ENCODE data around the gene CEP97.
"Not testable (repeated sequence)": the region's sequence is repeated elsewhere in the genome, so short reads cannot be mapped to it uniquely, and the experiment has no call there.

Gene CEP97

DNA sequence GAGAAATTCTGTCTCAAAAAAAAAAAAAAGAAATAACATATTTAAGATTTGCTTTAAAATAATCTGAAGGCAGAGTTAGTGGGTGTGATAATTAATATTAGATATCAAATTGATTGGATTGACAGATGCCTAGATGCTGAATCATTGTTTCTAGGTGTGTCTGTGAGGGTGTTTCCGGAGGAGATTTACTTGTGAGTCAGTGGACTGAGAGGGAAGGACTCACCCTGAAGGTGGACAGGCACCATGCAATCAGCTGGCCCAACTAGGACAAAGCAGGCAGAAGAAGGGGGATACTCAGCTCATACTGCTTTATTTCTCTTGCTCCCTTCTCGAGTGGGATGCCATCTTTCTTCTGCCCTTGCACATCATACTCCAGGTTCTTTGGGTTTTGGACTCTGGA lies 21.2 kb upstream of the CEP97 start:
- no peak for DNase-seq (ENCODE audit: low read depth)

DNA sequence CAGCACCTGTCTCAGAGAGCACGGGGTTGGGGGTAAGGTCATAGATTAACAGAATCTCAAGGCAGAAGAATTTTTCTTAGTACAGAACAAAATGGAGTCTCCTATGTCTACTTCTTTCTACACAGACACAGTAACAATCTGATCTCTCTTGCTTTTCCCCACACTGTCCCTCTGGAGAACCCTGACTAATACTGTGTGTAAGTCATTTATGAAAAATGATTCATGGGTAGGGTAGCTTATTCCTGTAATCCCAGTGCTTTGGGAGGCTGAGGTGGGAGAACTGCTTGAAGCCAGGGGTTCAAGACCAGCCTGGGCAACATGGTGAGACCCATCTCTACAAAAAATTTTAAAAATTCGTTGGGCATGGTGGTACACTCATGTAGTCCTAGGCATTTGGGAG lies 19.8 kb upstream of the CEP97 start:
- not testable (repeated sequence) for DNase-seq (ENCODE audit: low read depth)

DNA sequence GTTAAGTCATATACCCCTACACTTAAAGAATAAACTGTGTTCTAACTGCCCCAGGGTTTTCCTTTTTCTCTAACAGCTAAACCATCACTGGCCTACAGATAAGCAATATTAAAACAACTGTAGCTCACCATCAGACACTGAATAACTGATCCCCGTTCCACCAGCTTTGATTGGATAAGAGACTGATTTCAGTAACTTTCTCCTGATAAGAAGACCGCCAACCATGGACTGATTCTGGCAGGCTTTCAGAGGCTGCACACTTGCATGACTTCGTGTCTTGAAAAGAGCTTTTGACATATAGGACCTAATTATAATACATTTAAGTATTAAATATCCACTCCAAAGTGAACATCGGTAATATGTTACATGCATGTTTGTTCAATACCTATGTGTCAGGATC lies 15.3 kb upstream of the CEP97 start:
- no peak for DNase-seq (ENCODE audit: low read depth)

DNA sequence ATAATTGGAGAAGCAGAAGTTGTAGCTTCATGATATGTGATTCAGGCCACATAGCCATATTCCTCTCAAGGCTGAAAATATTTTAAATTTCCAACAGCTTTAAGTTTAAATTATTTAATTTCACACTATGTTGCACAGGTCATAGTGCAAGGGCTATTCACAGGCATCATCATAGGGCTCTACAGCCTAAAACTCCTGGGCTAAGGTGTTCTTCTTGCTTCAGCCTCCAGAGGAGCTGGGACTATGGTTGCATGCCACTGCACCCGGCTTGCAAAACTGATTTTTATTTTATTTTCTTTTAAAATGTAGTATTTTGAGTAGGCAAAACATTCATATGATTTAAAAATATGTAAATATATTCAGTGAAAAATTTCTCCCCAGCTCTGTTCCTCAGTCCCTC lies 6.0 kb upstream of the CEP97 start:
- DNase-seq (ENCODE audit: low read depth), result no peak

DNA sequence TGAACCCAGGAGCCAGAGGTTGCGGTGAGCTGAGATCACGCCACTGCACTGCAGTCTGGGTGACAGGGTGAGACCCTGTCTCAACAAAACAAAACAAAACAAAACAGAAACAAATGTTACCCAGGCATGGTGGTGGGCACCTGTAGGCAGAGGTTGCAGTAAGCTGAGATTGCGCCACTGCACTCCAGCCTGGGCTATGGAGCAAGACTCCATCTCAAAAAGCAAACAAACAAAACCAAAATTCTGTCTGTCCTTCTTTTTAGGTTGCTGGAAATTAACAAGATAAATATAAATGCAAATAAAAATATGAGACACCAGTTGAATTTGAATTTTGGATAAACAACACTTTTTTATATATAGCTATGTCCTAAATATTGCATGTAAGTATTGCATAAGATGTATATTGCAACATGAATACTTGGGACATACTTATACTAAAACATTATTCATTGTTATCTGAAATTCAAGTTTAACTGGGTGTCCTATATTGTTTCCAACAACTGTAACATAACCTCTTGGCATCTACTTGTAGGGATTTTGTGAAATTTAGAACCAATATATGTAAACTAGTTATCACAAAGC lies 4.7 kb upstream of the CEP97 start:
- no peak for DNase-seq (ENCODE audit: low read depth)

DNA sequence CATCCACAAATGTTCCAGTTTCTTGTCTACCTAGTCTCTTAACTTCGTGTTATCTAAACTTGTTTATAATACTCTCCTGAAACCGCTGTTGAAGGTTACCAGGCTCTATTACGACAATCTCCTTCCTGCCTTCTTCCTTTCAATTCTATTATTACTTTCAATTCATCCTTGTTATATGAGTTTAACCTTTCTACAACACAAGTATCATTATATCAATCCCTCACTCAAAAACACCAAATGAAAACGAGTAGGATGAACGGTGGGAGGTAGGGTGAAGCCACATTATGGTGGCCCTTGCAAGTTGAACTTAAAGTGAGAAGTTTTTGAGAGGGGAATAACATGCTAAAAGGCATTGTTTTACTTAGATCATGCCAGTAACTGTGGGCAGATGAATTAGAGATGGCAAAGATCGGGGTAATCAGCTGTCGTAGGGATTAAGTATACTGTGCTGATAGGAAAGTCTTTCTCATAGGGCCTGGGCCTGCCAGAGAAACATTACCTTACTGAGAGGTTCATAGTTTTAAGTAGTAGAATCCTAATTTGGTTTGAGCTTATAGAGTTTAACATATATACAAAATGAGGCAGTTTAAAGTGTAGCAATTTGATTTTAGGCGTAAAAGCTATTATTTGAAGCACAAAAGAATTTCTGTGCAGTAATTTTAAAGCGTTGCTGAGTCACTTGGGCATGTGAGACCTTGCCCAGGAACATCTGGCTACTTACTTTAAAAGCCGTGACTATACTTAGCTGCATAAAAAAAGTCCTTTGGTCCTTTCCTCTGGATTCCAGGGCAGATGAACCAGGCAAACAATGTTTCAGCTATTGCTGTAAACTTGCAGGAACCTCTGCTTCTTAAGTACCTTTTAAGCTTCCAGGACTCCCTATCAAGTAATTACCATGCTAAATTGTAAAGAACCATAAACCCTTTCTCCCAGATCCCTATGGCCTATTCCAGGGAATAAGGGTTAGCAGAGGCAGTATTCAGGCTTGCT lies 3.3 kb upstream of the CEP97 start:
- DNase-seq (ENCODE audit: low read depth), result no peak

DNA sequence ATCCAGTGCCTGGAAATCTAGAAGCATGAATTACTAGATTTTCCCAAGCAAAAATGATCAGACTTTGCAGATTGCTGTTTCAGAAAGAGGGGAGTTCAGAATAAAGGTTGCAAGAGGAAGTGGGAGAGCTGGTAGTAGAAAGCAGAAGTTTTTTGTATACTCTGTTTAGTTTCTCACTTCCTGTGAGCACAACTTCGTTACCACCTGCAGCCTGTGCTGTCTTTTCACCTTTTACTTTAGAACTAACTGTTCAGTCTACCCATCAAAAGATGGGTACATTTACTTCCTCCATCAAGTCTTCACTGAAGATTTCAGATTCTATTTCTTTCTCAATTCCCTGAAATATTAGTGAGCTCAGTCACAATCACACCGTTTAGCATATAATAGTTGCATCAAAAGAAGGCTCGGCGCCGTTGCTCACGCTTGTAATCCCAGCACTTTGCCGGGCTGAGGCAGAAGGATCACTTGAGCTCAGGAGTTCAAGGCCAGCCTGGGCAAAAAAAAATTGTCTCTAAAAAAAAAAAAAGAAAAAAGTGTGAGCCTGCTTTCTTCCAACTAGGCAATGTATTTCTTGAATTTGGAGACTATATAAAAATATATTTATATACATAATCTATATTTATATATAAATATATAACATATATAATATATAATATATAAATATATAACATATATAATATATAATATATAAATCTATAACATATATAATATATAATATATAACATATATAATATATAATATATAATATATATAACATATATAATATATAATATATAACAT lies 1.8 kb upstream of the CEP97 start:
- no peak for DNase-seq (ENCODE audit: low read depth)

DNA sequence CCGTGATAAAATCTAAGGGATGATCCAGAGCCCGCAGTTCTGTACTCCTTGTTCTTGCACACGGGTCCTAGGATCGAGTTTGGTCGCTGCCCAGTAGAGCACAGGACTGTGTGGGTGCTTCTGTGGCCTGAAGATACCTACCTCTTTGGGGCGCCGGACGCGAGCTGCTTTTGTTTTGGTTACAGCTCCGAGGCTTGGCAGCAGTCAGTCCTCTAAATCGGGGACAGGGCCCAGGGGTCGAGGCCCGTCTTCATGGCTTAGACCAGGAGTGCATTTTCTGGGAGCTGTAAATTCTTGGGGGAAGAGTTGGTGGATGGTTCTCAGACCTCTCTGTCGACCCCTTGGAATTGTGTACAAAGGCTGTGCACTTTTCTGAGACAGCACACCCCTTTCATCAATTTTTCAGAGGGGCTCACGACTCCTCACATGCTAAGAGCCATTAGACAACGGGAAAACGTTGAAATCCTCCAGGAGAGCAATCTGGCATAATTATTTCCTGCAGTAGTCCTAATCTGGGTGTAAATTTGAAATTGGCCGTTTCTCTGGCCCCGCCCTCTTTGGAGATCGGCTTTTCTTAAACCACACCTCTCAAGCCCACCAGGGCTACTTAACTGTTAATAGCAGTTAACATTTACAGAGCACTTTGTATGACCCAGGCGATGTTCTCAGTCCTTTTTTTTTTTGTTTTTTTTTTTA lies 928 bp downstream of the CEP97 start:
- DNase-seq (ENCODE audit: low read depth), result no peak

DNA sequence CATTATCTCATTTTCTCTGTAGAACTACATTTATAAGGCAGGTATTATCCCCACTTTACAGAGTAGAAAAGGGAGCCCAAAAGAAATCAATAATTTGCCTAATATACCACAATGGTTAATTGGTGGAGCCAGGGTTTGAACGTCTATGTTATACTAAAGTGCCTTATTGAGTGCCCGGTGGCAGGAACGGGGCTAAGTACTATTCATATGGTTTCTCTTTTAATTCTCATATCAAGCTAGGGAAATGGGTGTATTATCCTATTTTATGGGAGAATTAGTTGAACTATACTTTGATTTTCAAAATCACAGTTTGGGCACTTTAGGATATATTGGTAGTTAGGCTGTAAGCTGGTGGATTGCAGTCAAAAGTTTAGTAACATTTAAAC lies 1.5 kb downstream of the CEP97 start:
- no peak for DNase-seq (ENCODE audit: low read depth)

DNA sequence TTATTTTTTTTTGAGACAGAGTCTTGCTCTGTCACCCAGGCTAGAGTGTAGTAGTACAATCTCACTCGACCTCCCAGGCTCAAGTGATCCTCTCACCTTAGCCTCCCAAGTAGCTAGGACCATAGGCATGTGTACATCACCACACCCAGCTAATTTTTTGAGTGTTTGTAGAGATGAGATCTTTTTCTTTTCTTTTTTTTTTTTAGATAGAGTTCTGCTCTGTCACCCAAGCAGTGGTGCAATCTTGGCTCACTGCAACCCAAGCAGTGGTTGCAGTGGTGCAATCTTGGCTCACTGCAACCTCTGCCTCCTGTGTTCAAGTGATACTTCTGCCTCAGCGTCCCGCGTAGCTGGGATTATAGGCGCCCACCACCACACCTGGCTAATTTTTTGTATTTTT lies 5.2 kb downstream of the CEP97 start:
- no peak for DNase-seq (ENCODE audit: low read depth)

DNA sequence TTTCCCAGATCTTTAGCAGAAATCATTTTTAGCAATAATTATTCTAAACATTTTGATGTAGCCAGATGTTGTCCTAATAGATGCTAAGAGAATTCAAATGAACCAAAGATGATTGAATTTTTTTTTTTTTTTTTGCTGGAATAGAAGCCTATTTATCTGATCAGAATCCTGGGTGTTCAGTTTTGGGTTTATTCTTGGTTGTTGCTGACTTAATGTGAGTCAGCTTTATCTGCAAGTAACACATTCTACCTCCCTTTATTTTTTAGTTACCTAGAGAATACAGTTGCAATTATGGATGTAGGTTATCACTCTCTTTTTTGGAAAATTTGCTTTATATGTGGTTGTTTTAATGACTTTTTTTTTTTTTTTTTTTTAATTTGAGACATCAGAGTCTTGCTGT lies 6.4 kb downstream of the CEP97 start:
- no peak for DNase-seq (ENCODE audit: low read depth)

DNA sequence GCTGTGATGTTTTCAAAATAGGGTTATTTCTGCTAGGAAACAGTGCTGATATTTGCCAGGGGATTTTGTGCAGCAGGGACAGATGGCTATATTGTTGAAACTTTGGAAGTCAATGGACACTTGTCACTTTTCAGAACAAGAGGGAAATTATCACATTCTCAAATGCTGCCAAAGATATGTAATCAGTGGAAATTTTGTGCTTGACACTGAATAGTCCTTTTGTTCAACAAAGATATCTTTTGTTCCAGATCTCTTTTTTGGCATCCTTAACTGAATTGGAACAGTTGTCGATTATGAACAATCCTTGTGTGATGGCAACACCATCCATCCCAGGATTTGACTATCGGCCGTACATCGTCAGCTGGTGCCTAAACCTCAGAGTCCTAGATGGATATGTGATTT lies 7.8 kb downstream of the CEP97 start:
- no peak for DNase-seq (ENCODE audit: low read depth)

DNA sequence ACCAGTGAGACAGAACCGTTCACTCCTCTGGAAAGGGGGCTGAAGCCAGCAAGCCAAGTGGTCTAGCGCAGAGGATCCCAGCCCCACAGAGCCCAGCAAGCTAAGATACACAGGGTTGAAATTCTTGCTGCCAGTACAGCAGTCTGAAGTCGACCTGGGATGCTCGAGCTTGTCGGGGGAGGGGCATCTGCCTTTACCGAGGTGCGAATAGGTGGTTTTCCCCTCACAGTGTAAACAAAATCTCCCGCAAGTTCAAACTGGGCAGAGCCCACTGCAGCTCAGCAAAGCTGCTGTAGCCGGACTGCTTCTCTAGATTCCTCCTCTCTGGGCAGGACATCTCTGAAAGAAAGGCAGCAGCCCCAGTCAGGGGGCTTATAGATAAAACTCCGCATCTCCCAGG lies 11.4 kb downstream of the CEP97 start:
- no peak for DNase-seq (ENCODE audit: low read depth)

DNA sequence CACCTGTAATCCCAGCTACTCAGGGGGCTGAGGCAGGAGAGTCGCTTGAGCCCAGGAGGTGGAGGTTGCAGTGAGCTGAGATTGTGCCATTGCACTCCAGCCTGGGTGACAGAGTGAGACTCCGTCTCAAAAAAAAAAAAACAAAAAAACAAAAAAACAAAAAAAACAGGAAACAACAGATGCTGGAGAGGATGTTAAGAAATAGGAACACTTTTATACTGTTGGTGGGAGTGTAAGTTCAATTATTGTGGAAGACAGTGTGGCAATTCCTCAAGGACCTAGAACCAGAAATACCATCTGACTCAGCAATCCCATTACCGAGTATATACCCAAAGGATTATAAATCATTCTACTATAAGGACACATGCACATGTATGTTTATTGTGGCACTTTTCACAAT lies 17.5 kb downstream of the CEP97 start:
- DNase-seq (ENCODE audit: low read depth), result not testable (repeated sequence)

DNA sequence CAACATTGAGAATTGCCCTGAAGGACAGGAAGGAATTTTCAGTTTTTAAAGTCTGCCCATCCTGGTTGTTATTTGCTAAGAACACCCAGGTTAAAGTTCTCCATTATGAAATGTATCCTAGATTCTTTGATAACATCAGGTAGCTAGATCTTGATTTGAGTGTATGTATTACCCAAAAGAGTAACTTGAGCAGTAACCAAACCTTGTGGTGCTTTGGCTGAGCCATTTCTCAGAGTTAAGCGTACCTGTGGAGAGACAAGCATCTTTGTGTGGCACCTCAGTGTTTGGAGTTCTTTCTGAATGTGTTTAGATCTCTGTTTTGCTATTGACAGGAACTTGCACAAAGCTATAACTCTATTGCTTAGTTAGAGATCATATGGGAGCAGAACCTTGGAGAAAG lies 20.4 kb downstream of the CEP97 start:
- DNase-seq (ENCODE audit: low read depth), result no peak

DNA sequence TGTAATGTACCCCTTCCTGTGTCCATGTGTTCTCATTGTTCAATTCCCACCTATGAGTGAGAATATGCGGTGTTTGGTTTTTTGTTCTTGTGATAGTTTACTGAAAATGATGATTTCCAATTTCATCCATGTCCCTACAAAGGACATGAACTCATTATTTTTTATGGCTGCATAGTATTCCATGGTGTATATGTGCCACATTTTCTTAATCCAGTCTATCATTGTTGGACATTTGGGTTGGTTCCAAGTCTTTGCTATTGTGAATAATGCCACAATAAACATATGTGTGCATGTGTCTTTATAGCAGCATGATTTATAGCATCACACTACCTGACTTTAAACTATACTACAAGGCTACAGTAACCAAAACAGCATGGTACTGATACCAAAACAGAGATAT lies 21.5 kb downstream of the CEP97 start:
- DNase-seq (ENCODE audit: low read depth), result not testable (repeated sequence)

DNA sequence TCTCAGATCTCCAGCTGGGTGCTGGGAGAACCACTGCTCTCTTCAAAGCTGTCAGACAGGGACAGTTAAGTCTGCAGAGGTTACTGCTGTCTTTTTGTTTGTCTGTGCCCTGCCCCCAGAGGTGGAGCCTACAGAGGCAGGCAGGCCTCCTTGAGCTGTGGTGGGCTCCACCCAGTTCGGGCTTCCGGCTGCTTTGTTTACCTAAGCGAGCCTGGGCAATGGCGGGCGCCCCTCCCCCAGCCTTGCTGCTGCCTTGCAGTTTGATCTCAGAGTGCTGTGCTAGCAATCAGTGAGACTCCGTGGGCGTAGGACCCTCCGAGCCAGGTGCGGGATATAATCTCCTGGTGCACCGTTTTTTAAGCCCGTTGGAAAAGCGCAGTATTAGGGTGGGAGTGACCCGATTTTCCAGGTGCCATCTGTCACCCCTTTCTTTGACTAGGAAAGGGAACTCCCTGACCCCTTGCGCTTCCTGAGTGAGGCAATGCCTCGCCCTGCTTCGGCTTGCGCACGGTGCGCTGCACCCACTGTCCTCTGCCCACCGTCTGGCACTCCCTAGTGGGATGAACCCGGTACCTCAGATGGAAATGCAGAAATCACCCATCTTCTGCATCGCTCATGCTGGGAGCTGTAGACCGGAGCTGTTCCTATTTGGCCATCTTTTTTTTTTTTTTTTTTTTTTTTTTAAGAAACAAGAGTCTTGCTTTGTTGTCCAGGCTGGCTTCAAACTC lies 29.1 kb downstream of the CEP97 start:
- not testable (repeated sequence) for DNase-seq (ENCODE audit: low read depth)

DNA sequence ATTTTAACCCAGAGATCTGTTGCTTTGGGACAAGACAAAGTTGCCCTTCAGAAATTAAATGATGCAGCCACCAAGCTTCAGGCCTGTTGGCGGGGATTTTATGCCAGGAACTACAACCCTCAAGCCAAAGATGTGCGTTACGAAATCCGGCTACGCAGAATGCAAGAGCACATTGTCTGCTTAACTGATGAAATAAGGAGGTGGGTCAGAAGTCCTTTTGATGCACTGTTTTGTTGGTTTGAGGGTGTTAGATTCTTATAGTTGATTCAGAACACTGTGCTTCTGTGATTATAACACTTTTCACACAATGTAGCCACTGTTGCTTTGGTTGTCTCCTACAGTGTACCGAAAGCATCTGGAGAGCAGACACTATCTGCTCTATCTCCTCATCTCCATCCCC lies 33.8 kb downstream of the CEP97 start:
- DNase-seq (ENCODE audit: low read depth), result no peak

DNA sequence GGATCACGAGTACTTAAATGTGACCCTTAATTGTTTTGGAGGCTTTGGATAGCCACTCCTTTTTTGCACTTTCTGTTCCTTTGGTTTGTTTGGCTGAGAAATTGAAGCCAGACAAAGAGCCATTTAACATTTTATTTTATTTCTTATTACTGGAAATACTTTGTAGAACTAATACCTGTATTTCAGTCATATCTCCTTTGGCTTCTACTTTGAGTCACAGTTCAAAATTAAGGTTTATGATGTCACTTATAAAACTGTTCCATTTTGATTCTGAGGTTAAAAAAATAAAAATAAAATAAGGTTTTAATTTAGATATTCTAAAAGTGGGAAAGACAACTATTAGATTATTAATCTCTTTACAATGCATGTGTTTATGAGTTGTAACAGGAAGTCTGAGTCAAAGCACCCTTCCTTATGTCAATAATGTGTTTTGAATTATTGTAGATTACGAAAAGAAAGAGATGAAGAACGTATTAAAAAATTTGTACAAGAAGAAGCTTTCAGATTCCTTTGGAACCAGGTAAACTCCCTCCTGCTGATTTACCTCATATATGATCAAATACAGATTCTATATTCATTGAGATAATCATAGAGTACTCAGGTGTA lies 37.7 kb downstream of the CEP97 start:
- DNase-seq (ENCODE audit: low read depth), result no peak

DNA sequence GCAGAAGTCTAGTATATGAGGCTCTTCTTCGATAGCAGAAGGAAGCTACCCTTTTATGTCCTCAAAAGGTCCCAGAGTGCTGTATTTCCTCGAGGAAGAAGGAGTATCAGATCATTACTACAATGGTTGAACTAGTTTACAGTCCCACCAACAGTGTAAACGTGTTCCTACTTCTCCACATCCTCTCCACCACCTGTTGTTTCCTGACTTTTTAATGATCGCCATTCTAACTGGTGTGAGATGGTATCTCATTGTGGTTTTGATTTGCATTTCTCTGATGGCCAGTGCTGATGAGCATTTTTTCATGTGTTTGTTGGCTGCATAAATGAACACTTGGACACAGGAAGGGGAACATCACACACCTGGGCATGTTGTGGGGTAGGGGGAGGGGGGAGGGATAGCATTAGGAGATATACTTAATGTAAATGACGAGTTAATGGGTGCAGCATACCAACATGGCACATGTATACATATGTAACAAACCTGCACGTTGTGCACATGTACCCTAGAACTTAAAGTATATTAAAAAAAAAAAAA lies 53.4 kb downstream of the CEP97 start:
- DNase-seq (ENCODE audit: low read depth), result not testable (repeated sequence)

Measured in stimulated activated CD8-positive, alpha-beta memory T cell treated with anti-CD3 and anti-CD28 coated beads, Interleukin-7, amount 100 ng/mL, for 24 hours (primary cell).